ENCODE results near the gene EBNA1BP2. TPM values are rescaled to one million over a fixed set of nuclear protein-coding genes. Genes with fewer than 3 reads are reported as not detected.
"Not testable (repeated sequence)": the region's sequence is repeated elsewhere in the genome, so short reads cannot be mapped to it uniquely, and the experiment has no call there.

Gene EBNA1BP2
- total RNA-seq (2014; rRNA removed; shearing (Covaris generic); ENCODE audit: low replicate concordance) = 135 and 181 TPM in 2 replicates

GRCh38 chr1:43171876-43172526 lies at the start of gene EBNA1BP2, which contains the start of gene CFAP57:
TSS of gene EBNA1BP2 (minus strand) at chr1:43172290. CDS start at chr1:43172118, 172 bp downstream.
TSS of gene CFAP57 (plus strand) at chr1:43172330. CDS start at chr1:43172754, 424 bp downstream.
- in situ Hi-C loops (cut with HindIII; ENCODE audit: low pct_unique_long_range_greater_than_20kb, low sequenced_read_pairs) = no loop called here
- peak; percentile 86 for DNase-seq (ENCODE audit: low read depth)

GRCh38 chr1:43221797-43222196 lies 49.7 kb upstream of the EBNA1BP2 start:
- in situ Hi-C loops (cut with HindIII; ENCODE audit: low pct_unique_long_range_greater_than_20kb, low sequenced_read_pairs) = no loop called here
- no peak for DNase-seq (ENCODE audit: low read depth)

GRCh38 chr1:43220905-43221778 lies 49.1 kb upstream of the EBNA1BP2 start:
- DNase-seq (ENCODE audit: low read depth) = no peak
- in situ Hi-C loops (cut with HindIII; ENCODE audit: low pct_unique_long_range_greater_than_20kb, low sequenced_read_pairs) = no loop called here

- DNase-seq (ENCODE audit: low read depth) = no peak
- in situ Hi-C loops (cut with HindIII; ENCODE audit: low pct_unique_long_range_greater_than_20kb, low sequenced_read_pairs) = no loop called here
Observed at GRCh38 chr1:43217747-43218146, 45.7 kb upstream of the EBNA1BP2 start.

GRCh38 chr1:43214501-43215444 lies 42.7 kb upstream of the EBNA1BP2 start:
- in situ Hi-C loops (cut with HindIII; ENCODE audit: low pct_unique_long_range_greater_than_20kb, low sequenced_read_pairs) = no loop called here
- DNase-seq (ENCODE audit: low read depth) = no peak

GRCh38 chr1:43208277-43208676 lies 36.2 kb upstream of the EBNA1BP2 start:
- in situ Hi-C loops (cut with HindIII; ENCODE audit: low pct_unique_long_range_greater_than_20kb, low sequenced_read_pairs); DNase-seq (ENCODE audit: low read depth): not testable (repeated sequence)

GRCh38 chr1:43207229-43207853 lies 35.3 kb upstream of the EBNA1BP2 start:
- no peak for DNase-seq (ENCODE audit: low read depth)
- in situ Hi-C loops (cut with HindIII; ENCODE audit: low pct_unique_long_range_greater_than_20kb, low sequenced_read_pairs) = no loop called here

GRCh38 chr1:43206600-43207228 lies 34.6 kb upstream of the EBNA1BP2 start:
- in situ Hi-C loops (cut with HindIII; ENCODE audit: low pct_unique_long_range_greater_than_20kb, low sequenced_read_pairs) = no loop called here
- peak; percentile 94 for DNase-seq (ENCODE audit: low read depth)

GRCh38 chr1:43205671-43206070 lies 33.6 kb upstream of the EBNA1BP2 start:
- in situ Hi-C loops (cut with HindIII; ENCODE audit: low pct_unique_long_range_greater_than_20kb, low sequenced_read_pairs) = no loop called here
- no peak for DNase-seq (ENCODE audit: low read depth)

GRCh38 chr1:43204394-43204793 lies 32.3 kb upstream of the EBNA1BP2 start:
- in situ Hi-C loops (cut with HindIII; ENCODE audit: low pct_unique_long_range_greater_than_20kb, low sequenced_read_pairs) = no loop called here

GRCh38 chr1:43203859-43204258 lies 31.8 kb upstream of the EBNA1BP2 start:
- no peak for DNase-seq (ENCODE audit: low read depth)
- in situ Hi-C loops (cut with HindIII; ENCODE audit: low pct_unique_long_range_greater_than_20kb, low sequenced_read_pairs) = no loop called here

More at GRCh38 chr1:43204394-43204793, 32.3 kb upstream of the EBNA1BP2 start:
- no peak for DNase-seq (ENCODE audit: low read depth)

GRCh38 chr1:43199093-43199726 lies 27.1 kb upstream of the EBNA1BP2 start:
- no peak for DNase-seq (ENCODE audit: low read depth)
- in situ Hi-C loops (cut with HindIII; ENCODE audit: low pct_unique_long_range_greater_than_20kb, low sequenced_read_pairs) = no loop called here

GRCh38 chr1:43197343-43198127 lies 25.4 kb upstream of the EBNA1BP2 start:
- in situ Hi-C loops (cut with HindIII; ENCODE audit: low pct_unique_long_range_greater_than_20kb, low sequenced_read_pairs) = no loop called here

GRCh38 chr1:43194509-43194908 lies 22.4 kb upstream of the EBNA1BP2 start:
- in situ Hi-C loops (cut with HindIII; ENCODE audit: low pct_unique_long_range_greater_than_20kb, low sequenced_read_pairs) = no loop called here

More at GRCh38 chr1:43197343-43198127, 25.4 kb upstream of the EBNA1BP2 start:
- no peak for DNase-seq (ENCODE audit: low read depth)

GRCh38 chr1:43188106-43188505 lies 16.0 kb upstream of the EBNA1BP2 start:
- in situ Hi-C loops (cut with HindIII; ENCODE audit: low pct_unique_long_range_greater_than_20kb, low sequenced_read_pairs) = no loop called here
- no peak for DNase-seq (ENCODE audit: low read depth)

More at GRCh38 chr1:43194509-43194908, 22.4 kb upstream of the EBNA1BP2 start:
- no peak for DNase-seq (ENCODE audit: low read depth)

GRCh38 chr1:43184995-43185394 lies 12.9 kb upstream of the EBNA1BP2 start:
- DNase-seq (ENCODE audit: low read depth) = no peak
- in situ Hi-C loops (cut with HindIII; ENCODE audit: low pct_unique_long_range_greater_than_20kb, low sequenced_read_pairs) = no loop called here
